Activated T-helper 1 cell treated with Interleukin-2 at 50 U/mL for 16 hours (primary cell): ENCODE data around the gene SLIT3.

ENCODE experiments used
- DNase-seq: peaks from one replicate; pipeline ENCODE4 v3.0.0-alpha.2; 2020; ENCODE audit warnings: low read depth

Gene SLIT3

DNA sequence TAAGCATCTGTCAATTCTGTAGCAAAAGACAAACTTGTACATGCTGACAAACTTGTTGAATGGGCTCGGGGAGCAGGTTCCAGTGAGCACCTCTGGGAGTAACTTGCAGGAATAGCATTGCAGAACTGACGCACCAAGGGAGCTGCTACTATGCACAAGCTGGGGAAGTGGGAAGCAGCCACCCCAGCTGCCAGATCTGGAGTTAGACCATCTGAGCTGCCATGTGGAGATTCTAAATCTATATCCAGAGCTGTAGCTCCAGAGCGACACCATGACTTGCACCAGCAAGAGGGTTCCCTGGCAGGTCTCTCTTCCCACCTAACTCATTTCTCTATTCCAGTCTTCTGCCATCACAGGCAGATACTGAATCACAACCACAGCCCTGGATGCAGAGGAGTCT lies 375.8 kb downstream of the SLIT3 start:
- no peak for DNase-seq

DNA sequence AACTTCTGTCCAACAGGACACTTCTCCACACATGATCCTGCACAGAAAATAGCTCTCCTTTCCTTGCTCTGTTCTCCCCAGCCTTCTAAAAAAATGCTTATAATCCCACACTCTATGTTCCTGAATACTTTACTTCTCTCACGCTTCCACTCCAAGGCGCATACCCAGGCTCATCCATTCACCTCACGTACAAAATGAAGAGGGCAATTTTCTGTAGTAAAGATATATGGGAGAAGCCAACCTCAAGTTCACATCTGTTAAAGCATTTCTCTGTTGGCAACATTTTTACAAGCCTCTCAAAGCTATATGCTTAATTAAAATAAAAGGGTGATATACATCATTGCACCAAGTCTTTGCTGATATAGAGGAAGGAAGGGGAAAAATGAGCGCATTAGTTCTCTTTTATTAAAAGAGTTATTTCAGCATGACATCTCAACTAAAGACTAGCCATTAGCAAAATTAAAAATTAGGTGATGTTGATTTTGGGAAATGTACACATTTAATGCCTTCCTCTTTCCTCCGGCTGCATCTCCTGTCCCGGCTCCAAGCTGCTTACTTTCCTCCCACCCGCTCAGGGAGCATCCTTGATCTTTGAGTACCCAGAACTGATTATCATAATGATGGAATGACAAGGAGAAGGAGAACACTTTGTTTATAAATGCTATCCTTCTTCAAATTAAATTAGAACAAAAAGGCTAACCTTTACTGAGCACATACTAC lies 379.6 kb downstream of the SLIT3 start:
- no peak for DNase-seq

DNA sequence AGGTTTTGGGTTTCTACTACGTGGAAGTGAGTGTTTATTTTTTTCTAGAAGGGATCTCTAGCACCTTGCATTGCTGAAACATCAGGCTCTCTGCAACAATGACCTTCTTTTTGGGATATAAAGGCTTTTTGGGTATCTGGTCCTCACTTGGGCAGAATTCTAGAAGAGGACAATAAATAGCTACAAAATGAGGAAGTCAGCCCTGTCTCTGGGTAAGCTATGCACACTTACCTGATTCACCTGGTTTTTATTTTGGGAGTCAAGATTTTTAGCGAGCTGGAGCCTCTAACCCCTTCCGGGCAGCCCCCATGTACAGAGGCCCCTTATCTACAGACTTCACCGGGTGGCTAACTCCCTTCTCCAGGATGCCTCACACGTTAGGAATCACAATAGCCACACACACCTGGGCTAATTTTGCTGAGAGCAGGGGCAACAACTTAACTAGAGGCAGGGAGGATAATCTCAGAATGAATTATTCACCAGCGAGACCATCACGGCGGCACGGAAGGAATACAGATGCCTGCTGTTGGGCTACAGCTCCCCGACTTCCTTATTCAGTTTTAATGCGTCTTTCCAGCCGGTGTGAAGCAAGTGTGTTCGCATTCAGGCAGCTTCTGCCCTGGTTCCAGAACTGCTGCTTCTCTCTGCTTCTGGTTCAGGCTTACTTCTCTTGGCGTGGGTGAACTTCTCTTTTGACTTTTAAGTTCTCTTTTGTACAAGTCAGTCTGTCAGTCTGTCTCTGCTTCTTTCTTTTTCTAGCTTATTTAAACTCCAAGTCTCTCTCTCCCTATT lies 380.7 kb downstream of the SLIT3 start:
- no peak for DNase-seq

DNA sequence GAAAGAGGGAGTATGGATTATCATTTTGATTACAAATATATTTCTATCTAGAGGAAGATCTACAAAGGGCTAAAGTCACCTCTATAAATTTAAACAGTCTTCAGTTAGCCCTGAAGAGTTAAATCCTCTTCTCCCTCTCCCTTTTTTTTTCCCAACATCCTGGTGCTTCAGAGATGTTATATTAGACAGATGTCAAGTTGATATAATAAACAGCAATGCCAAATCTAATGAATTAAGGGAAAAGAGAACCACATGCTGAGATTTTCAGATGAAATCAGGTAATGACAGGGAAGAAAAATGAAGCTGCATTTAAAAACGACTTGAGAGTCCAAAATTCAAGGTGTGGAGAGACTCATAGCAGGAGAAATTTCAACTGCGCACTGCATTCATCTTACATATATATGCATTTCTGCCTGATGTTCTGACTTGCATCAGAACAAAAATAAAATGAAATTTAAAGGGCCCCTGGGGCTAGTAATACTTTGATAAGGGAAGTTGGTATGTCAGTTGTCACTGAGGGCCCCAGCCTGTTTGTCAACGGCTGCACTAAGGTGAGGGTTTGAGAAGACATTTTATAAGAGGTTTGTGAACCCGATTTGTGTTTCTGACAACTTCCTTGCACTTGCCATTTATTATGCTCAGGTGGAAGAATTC lies 382.9 kb downstream of the SLIT3 start:
- no peak for DNase-seq

DNA sequence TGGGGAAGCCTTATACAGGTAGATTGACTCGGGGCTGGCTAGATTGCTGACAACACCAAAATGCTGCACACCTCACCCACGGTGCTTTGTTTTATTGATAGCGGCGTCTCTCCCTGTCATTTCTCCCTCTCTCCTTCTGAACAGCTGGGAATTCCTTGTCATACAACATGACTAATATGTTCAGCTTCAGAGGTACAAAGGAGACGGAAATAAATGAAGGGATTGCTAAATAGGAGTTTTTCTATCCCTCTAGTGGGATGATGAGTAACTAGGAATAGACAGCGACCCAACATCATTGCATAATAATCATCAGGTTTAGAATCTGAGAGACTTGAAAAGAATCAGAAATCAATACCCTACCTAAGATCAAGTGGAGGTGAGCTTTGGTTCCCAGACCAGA lies 384.1 kb downstream of the SLIT3 start:
- no peak for DNase-seq

DNA sequence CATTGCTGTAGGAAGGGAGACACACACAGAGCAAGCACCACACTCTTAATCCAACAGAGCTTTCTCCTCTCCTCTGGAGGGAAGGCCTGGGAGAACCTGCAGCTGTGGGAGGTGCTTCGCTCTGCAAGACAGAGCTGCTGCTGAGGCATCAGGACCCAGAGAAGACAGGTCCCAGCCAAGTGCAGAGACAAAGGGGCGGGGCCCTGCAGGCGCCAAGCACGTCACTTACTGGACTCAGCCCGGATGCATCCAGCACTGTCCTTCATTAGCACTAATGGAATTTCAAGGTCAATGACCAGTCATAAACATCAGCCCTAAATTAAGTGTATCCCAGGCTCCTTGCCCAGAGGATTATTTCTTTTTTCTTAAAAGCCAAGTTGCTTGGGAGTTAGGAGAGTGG lies 384.7 kb downstream of the SLIT3 start:
- DNase-seq = no peak

DNA sequence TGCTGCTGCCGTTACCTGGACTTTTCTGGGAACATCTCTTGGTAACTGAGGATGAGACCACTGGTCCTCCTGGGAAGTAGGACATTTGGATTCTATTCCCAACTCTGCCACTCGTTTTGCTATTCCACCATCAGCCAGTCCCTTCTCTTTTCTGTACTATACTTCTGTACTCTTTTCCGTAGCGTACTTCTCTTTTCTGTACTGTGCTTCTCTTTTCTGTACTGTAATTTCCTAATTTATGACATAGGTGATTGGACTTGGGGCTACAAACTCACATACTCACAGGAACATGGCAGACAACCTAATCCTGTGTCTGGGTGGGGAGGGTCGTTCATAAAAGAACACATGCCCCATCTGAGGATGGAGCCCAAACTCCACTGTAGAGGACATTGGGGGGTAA lies 386.4 kb downstream of the SLIT3 start:
- DNase-seq = no peak

DNA sequence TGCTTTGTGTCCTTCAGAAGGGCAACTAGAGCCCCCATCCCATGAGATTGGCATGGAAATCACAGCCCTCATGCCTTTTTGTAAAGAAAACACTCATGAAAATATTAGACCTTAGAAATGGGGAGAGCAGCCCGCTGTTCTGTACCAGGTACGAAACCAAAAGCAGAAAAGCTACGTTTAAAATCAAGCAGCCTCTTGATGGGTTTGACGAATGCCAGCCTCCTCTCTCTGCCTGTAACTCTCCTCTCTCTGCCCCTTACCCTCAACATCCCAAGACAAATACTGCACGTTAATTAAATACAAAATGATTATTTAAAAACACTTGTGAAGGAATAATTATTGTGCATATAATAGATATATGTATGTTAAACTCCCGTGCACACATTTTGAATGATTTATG lies 390.1 kb downstream of the SLIT3 start:
- DNase-seq = no peak

DNA sequence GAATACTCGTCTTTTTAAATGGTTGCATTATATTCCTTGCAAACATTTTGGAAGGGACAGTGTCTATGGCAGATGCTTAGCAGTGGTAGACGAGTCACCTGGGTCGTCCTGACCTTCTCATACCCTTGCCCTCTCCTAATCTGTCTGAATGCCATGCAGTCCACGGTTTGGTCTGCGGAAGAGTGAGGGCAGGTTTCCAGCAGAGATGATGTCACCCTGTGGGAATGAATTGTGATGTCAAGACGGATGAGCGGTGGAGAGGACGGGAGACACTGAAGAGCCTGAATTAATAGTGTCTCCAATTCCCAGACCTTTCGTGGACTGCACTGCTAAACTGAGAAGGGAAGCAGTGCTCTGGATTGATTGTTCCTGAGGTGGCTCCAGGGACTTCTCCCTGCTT lies 392.7 kb downstream of the SLIT3 start:
- no peak for DNase-seq

DNA sequence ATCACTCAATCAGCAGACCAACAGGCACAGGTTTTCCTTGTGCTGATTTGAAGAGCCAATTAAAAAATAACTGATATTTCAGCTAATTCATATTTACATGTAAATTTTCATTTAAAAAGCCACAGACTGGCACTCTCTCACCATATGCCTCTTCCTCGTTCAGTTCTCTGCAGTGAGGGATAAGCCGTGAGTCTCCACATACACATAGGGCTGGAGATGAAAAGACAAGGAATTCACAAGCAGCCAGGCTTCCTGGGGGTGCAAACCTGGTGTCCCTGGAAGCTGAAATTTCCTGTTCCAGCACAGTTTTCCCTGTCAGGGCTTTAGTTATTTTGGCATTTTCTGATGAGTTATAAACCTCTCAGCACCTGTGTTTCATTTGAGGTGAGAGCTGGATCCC lies 397.9 kb downstream of the SLIT3 start:
- DNase-seq = no peak

DNA sequence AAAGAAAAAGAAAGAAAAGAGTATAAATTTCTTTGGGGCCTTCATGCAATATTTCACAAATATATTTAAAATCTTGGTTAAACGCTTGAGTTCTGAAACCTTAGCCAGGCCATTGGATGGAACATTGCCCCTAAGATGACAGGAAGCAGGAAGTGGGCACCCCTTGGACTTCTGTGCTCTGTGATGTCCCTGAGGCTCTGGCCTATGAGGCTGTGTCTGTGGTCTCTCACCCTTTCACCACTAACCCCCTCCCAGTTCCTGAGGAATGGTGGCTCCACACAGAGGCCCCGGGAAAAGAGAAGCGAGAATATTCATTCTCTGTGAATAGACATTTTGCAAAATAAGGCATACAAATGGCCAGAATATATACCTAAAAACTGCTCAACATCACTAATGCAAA lies 401.3 kb downstream of the SLIT3 start:
- no peak for DNase-seq

DNA sequence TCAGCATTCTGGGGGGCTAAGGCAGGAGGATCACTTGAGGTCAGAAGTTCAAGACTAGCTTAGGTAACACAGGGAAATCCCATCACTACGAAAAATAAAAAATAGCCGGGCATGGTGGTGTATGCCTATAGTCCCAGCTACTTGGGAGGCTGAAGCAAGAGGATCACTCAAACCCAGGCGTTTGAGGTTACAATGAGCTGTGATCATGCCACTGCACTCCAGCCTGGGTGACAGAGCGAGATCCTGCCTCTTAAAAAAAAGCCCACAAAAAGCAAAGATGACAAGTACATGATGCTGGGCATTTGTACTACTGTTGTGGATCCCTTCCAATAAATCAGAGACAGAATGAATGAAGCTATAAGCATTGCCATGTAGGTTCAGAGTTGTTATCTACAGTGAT lies 401.7 kb downstream of the SLIT3 start:
- DNase-seq = no peak

DNA sequence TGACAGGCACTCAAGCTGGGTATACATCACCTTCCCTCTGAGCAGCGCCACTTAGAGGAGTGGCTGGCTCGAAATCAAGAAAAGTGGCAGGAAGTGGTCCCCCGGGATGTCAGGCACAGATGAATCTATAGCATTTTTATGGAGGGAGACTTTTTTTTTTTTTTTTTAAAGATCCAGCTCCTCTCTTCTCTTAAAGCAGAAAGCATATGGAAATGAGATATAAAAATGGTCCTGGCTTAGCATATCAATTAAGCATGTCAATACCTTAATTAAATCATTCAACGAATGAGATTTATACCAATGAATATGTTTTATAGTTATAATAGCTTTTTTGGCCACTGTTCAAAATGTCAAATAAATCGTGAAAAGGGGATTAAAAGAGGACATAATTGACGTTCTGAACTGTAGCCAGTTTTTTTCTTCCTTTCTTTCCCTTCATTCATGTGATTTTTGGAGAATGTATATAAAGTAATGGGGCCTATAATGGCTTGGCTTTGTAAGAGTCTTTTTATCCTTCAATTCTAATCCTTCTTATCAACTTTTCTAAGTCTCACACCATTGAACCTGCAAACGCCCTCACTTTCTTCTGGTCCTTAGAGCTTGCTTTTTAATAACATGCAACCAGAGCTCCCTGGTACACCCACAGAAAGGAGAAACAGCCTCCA lies 402.6 kb downstream of the SLIT3 start:
- DNase-seq = no peak

DNA sequence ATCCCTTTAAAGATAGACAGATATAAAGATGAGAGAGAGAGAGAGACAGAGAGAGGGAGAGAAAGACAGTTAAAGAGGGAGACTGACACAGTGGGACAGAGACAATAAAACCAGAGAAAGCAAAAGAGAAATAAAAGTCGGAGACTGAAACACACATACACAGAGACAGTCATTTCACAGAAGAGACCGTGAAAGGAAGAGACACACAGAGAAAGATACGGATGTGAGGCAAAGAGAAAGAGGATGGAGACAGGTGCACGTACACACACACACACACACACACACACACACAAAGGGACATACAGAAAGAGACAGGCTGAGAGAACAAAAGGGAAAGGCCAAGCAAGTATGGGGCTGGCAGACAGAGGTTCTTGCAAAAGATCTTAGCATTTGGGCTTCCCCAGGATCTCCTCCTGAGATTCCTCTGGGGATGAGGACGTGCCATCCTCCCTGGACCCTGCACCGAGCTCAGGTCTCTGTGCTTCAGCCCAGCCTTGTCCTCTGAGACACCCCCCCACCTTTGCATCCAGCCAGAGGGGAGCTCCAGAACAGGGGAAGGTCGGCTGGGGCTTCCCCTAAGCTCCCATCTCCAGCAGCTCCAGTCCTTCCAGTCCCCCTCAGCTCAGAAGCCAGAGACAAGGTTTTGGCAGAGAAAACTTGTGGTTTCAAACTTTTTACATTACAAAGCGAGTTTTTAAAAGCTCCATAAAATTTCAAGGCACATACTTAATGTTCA lies 403.4 kb downstream of the SLIT3 start:
- DNase-seq = no peak

DNA sequence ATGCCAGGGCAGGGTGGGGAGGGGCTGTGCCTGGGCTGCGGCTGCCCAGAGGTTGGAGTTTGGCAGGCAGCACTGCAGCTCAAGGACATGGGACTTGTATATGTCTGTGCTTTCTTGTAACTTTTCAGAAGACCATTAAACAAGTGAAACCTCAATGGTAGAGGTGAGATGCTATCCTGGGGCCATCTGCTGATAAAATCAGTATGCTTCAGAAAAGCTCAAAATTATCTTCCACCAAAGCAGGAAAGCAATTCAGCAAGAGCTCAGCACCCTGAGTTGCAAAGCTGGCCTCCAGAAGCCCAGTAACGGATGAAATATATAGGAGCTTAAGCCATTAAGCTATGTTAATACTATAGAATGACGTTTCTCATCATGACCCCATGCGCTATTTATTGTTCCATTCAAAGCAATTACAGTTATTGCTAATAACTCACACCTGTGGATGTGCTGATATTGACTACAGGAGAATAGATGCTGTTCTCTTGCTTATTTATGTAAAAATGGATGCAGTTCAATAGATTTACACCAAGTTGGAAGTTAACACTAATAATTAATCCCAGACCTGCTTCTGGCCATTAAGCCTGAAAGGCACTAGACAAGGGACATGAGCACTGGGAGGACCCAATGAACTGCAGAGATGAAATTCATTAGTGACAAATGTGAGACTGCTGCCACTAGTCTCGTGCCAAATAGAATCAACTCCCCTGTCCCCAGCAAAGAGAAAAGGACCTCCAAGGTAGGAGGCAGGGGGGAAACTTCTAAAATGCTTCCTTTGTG lies 405.5 kb downstream of the SLIT3 start:
- no peak for DNase-seq

DNA sequence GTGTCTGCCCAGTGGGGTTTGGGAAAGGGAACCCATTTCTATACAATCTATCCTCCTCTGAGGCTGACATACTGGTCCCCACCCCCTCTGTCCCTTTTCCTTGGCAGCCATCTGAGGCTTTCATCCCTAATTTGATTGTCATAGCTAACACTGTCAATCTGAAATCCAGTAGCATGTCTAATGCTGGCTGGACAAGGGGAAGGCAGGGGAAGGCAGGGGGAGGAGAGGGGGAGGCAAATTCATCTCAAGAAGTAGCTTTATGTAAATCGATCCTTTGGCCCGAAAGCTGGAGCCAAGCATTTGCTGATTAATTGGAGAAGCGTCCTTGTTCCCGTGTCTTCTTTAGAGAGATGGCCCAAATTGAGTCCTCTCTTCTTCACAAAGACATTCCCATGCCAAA lies 407.7 kb downstream of the SLIT3 start:
- DNase-seq = no peak

DNA sequence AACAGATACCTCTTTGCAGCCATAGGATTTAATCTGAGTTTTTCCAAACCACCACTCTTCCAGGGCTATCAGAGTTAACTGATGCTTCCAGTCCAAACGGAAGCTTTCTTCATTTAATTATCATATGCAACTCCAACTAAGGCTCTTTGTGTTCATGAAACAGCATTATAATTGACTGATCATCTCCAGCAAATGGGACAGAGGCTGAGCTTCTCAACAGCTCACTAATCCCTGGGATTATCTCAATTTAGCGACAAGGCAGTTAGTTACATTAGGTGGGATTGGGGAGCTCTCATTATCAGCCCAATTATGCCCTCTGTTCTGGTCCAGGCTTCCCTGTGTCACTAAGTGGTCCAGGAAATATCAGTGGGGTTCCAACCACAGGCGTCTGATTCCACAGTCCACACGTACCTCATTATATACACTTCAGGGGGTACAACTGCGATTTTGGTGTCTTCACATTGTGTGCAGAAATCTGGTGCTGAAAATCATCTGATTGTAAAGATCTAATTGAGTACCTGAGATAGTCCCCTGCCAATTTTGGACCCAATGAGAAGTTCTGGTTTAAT lies 408.2 kb downstream of the SLIT3 start:
- no peak for DNase-seq

DNA sequence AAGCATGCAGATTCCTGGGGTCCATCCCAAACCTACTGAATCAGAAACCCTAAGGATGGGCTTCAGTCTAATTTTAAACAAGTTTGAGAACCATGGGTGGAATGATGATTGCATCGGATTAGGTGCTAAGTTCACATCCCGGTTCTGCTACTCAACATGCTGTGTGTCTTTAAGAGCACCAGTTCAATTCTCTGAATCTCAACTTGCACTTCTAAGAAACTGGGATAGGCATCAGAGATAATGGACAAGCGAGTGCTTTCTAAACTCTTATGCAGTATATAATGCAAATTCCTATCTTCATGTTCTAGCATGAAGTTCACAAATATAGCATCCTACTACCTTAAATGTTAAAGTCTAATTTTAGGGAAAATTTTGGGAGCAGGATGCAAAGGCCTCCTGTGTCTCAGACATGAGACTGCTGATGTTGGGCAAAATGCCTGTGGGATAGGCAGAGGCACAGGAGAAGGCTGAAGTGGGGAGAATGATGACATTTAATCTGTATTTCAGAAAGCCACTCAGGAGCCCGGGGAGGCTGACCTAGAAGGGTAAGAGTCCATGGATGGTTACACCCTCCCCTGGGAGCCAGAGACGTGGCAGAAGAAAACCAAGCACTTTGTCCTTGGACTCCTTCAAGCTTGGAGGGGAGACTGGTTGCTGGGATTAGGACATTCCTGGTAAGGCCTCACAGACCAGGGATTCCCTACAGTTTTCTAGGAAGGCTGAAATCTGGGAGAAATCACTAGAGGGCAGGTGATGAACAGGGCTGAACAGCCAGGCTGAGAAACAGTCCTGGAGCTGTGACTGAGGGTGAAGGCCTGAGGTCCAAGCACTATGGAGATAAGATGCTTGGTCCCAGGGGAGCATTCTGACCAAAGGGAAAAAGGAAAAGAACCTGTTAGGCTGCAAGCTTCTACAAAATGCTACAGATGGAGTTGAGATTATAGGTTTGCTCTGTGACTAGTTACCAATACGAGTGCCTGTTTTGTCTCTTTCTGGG lies 409.8 kb downstream of the SLIT3 start:
- no peak for DNase-seq

DNA sequence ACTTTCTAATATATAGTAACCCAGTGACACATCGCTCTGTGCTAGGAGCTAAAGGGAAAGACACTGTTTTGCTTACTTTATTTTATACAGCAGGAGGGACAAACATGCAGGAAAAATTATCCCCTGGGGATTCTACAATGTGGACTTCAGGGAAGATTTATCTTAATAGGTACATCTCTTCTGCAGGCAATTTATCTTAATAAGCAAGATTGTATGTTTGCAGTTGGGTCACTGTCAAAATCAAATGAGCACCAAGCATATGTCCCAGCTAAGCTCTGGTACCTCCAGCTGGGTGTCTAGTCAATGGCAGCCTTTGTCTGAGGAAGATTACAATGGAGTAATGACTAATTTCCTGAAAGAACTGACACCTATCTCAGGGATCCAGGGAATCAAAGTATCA lies 411.9 kb downstream of the SLIT3 start:
- DNase-seq = no peak

DNA sequence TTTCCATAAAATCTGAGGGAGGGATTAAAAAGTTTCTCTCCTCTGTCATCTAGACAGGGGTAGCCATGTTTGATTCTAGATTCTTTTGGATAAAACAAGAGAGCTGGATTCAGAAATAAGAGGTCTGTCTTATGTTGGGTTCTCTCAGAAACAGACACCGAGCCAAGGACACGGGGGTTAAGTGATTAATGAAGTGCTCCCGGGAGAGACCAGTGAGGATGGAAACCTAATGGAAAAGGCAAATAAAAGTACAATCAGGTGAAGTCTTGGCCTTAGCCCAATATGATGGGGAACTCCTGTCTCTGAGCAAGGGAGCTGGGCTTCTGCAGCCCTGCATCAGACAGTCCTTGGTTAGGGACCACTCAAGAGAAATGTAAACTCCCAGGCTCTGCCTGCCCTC lies 413.0 kb downstream of the SLIT3 start:
- DNase-seq = no peak
